Activated CD4-positive, alpha-beta T cell treated with anti-CD3 and anti-CD28 coated beads, Interleukin-2, Interleukin-6, amounts not matched to agents 100 ng/mL and 50 ng/mL, durations not matched to agents 16 hours and 8 hours (primary cell): ENCODE results near the gene HEATR5A.
"Not testable (repeated sequence)": the region's sequence is repeated elsewhere in the genome, so short reads cannot be mapped to it uniquely, and the experiment has no call there.

Experiments used
- DNase-seq: peaks from one replicate; pipeline ENCODE4 v3.0.0-alpha.2; 2020

HEATR5A gene

DNA sequence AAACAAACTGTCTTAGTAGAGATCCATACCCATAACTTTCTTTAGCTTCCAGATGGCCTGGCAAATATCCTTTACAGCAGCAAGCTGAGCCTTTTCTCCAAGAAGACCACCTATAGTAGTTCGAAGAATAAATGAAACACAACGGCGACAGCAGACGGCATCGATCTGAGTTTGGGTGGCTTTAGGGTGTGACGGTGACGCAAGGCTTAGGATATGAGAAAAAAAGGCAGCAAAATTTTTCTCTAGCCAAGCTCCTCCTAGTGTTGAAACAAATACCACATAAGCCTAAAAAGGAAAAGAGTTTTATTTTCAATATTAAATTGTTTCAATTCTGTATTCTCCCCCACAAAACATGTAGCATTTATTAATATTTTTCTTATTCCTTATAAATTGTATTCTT lies 33.3 kb downstream of the HEATR5A start:
- DNase-seq, result no peak

DNA sequence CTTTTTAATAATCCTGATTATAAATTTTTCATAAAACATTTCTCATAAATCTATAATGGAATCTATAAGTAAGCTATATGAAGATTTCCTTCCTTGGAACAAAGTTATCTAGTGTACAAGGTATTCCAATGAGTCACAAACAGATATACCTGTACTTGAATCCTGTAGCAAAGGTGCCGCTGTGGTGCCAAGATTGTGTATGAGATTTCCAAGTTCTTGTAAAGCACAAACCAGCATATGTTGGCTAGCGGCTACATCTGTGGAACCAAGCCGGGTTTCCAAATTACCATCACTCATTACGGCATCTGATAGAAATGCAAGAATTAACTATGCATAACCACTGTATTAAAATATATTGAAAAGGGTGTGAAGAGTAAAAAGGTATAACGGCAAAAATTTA lies 34.1 kb downstream of the HEATR5A start:
- DNase-seq, result no peak

DNA sequence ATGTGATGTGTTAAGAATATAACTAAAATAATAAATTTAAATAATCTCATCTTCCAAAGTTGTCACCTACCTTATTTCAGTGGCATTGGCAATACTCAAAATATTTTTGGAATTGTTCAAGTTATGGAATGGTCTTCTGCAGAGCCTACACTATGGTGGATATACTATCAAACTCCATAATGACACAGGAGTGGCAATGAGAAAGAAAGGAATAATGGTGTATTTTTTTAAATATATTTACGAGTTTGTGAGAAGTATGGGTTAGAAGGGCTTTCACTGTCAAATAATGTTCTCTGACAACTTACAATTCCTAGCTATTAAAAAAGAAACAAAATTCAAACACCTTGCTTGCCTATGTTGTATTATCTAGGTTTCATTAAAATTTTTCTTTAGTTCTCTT lies 38.1 kb downstream of the HEATR5A start:
- no peak for DNase-seq

DNA sequence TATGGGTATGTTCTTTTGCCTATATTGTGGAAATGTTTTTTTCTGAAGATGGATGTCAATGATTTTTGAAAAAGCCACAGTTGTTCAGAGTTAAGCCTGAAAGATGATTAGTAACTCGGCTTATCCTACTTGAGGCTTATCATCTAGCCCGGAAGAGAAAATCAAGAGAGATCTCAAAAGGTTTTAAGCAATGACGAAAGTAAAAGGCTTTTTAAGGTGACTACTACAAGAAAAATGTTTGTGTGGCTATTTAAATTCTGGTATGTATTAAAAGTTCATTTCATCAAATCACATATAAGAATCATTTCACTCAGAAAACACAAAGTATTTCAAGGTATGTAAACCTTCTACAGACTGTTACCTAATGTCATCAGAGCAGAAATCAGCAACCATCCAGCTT lies 40.2 kb downstream of the HEATR5A start:
- DNase-seq, result no peak

- not testable (repeated sequence) for DNase-seq
Observed at GRCh38 chr14:31379125-31379947, 41.0 kb downstream of the HEATR5A start.

DNA sequence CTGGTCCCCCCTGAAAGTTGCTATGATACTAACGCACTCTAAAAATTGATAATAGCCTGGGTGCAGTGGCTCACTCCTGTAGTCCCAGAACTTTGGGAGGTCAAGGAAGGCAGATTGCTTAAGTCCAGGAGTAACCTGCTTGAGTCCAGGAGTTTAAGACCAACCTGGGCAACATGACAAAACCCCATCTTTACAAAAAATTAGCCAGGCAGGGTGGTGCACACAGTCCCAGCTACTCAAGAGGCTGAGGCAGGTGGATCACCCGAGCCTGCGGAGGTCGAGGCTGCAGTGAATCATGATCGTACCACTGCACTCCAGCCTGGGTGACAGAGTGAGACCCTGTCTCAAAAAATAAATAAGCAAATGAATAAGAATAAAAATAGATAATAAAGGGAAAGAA lies 42.9 kb downstream of the HEATR5A start:
- no peak for DNase-seq

GRCh38 chr14:31371646-31372045 lies 48.7 kb downstream of the HEATR5A start:
- DNase-seq, result no peak

- DNase-seq, result no peak
Observed at GRCh38 chr14:31363331-31364073, 56.8 kb downstream of the HEATR5A start.

DNA sequence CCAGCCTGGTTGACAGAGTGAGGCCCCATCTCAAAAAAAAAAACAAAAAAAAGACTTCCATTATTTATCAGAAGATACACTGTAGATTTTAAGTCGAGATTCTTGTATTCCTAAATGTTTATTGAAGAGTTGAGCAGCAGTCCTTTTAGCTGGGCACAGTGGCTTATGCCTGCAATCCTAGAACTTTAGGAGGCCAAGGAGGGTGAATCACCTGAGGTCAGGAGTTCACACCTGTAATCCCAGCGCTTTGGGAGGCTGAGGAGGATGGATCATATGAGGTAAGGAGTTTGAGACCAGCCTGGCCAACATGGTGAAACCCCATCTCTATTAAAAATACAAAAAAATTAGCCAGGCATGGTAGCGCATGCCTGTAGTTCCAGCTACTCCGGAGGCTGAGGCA lies 57.6 kb downstream of the HEATR5A start:
- no peak for DNase-seq

DNA sequence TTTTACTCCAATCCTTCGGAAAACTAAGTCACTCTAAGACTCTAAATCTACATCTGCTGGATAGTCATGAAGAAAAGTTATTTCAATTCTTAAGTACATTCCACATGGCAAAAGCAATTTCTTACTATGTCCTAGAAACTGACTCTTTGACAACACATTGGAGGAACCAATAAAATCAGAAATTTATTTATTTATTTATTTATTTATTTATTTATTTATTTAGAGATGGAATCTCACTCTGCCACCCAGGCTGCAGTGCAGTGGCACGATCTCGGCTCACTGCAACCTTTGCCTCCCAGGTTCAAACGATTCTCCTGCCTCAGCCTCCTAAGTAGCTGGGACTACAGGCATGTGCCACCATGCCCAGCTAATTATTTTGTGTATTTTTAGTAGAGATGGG lies 58.6 kb downstream of the HEATR5A start:
- not testable (repeated sequence) for DNase-seq

DNA sequence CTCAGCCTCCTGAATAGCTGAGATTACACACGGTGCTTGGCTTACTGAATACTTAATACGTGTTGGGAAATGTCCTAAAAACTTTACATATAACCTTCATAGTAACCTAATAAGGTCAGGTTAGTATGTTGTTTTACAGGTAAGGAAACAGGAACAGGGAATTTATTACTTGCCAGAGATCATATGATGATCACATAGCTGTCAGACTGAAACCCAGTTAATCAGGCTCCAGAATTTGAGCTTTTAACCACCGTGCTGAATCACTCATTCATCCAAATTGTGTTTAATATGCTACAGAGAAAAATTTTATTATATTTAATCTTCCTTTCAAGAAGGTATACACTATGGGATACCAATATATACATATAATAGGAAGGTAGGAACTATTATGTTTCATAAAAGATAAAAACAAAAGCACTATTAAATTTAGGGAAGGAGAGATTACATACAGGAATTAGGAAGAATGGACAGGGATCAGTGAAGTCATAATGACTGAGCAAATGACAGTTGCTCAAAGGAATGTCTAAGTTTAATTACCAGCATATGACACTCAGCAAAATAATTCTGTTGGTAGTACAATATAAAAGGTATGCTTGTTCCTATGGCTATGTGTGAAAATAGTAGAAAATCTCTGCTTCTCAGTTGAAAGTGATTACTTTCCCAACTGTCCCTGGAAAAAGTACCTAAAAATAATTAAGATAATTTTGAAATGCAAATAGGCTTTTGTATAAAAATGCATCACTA lies 59.3 kb downstream of the HEATR5A start:
- DNase-seq, result no peak

DNA sequence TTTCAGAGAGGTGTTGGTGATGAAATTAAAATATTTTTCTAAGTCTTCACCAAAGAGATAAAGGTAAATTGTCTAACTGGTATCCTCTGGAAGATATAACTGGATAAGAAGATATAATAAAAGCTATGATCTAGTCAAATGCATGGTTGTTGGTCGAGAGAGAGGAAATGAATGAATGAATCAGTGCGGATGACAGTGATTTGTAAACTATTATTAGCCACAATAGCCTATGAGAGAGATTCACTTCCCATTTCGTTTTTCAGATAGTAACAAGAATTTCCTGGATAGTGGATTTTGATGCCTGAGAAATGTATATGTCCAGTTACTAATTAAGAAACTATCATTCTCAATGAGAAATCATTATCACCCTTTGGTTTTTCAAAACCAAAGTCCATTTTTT lies 63.1 kb downstream of the HEATR5A start:
- no peak for DNase-seq

GRCh38 chr14:31346097-31346496 lies 74.3 kb downstream of the HEATR5A start:
- DNase-seq, result no peak

GRCh38 chr14:31341280-31341679 lies 79.1 kb downstream of the HEATR5A start:
- no peak for DNase-seq

DNA sequence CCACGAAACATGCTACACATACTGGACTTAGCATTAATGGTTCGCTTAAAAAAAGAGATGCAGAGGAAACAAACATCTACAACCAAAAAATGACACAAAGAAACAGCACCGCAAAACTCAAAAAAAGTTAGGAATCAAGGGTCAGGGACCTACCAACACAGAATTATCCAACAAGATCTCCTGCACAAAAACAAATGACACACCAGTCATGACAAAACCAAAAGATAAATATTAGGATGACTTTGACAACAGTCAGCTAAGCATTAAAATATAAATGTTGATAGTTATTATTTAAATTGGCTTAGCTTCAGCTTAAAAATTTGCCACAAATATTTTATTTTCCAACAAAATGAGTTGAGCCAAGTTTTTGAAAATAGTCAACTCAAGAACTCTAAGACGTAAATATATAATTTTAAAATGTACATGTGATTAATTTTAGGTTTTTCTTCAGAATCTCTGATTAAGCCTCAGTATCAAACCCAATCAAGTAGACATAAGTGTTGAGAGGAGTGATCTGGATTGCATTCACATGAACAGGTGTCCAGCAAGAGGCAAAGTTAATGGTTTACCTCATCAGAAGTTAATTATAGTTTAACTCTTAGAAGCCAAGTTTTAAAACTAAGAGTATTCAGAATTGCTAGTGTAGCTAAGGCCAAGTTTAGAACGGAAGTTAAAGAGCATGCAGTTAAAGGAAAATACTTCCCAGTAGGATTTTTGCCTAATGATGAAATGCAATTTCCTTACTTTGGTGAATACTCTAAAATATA lies 79.9 kb downstream of the HEATR5A start:
- no peak for DNase-seq

DNA sequence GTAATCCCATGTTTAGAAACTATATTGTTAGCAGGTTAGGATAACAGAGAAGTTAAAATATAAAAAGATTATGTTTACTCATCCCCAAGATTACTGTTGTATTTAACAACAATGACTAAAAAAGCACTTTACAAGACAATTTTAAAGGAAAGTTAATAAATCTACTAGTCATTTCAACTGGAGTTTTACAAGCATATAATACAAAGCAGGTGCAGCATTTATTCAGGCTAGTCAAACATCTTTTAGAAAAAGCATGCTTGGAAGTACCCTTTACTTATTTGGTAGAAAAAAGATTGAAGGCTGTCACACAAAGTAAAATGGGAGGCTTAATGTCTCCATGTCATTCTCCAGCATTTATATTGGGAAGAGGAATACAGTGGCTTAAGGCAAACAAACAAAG lies 80.6 kb downstream of the HEATR5A start:
- no peak for DNase-seq

DNA sequence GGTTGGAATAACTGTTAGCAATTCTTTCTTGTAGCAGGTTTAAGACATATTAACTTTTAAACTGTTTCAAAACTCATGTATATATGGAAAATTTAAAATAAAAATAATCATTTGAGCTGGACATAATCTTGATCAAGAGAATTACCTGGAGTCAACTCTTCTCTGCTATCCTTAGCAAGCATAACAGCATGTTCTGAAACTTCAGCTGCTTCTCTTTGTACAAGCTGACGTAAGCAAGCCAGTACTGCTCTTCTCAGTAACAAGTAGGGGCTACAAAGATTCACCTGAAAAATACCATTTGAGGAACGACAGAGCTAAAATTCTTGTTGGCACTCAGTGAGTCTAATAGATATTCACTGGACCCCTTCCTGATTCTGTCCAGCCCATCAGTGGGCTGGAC lies 83.0 kb downstream of the HEATR5A start:
- no peak for DNase-seq

DNA sequence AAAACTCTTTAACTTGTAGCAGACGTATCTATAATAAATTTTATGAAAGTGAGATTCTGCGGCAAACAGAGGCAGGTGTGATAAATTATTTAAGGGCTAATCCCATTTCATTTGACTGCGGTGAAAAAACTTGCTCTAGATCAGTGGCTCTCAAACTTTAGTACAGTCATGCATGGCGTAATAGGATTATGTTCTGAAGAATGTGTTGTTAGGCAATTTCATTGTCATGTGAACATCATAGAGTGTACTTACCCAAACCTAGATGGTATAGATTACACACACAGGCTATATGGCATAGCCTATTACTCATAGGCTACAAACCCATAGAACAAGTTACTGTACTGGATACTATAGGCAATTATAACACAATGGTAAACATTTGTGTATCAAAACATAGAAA lies 83.7 kb downstream of the HEATR5A start:
- no peak for DNase-seq

DNA sequence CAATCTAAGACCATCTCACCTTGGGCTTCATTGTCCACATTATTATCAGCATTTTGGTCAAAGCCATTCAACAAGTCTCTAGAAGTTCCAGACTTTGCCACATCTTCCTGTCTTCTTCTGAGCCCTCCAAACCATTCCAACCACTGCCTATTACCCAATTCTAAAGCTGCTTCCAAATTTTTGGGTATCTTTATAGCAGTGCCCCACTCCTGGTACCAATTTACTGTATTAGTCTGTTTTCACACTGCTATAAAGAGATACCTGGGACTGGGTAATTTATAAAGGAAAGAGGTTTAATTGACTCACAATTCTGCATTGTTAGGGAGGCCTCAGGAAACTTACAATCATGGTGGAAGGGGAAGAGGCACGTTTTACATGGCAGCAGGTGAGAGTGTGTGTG lies 89.0 kb downstream of the HEATR5A start:
- not testable (repeated sequence) for DNase-seq

DNA sequence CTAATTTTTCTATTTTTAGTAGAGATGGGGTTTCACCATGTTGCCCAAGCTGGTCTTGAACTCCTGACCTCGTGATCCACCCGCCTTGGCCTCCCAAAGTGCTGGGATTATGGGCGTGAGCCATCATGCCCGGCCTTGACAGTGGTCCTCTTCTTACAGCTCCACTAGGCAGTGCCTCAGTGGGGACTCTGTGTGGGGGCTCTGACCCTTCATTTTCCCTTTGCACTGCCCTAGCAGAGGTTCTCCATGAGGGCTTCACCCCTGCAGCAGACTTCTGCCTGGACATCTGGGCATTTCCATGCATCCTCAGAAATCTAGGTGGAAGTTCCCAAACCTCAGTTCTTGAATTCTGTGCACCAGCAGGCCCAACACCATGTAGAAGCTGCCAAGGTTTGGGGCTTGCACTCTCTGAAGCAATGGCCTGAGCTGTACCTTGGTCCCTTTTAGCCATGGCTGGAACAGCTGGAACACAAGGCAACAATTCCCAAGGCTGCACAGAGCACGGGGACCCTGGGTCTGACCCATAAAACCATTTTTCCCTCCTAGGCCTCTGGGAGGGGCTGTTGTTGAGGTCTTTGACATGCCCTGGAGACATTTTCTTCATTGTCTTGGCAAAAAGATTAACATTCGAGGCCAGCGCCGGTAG lies 90.4 kb downstream of the HEATR5A start:
- not testable (repeated sequence) for DNase-seq

DNA sequence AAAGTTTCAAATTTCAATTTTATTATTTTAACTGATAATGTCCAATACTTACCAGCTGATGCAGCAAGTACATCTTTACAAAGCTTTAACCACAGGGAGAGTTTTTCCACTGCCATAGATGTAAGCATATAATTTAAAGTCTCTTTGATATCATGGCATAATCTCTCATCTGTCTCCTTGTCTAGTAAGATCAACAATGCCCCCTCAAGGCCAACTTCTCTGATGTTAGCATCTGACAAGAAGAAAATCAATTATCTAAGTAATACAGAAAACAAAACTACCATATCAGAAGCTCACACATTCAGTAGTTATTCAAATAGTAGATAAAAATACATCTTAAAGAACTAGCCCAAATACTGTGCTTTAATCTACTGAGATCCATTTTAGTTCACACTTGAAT lies 94.2 kb downstream of the HEATR5A start:
- DNase-seq, result peak; percentile 3

- no peak for DNase-seq
Observed at GRCh38 chr14:31323419-31323818, 96.9 kb downstream of the HEATR5A start.
